Measurements from ENCODE around the gene SSC5D.

GRCh38 chr19:55516878-55517620, 28.8 kb downstream of the SSC5D start:
- TF ChIP-seq TAF1 (IDR thresholded peaks at IDR 0.05; ENCODE audit: low read depth, low read length) (no peak), POLR2A (IDR thresholded peaks at IDR 0.05; ENCODE audit: low read depth, low read length) (no peak), PAX5 (IDR thresholded peaks at IDR 0.05; ENCODE audit: insufficient read depth, low read length, severe bottlenecking) (no peak), POLR2AphosphoS5 (IDR thresholded peaks at IDR 0.05; ENCODE audit: low read depth, low read length) (no peak), SPI1 (IDR thresholded peaks at IDR 0.05; ENCODE audit: low read depth, low read length) (no peak)

Measured in GM12891 (cell line).